ENCODE data around the gene LATS2. TPM values are rescaled to one million over a fixed set of nuclear protein-coding genes. Genes with fewer than 3 reads are reported as not detected.
"Not testable (repeated sequence)": the region's sequence is repeated elsewhere in the genome, so short reads cannot be mapped to it uniquely, and the experiment has no call there.

The LATS2 gene
- total RNA-seq, 1 donor from 2014 or later: 17.8 TPM

DNA sequence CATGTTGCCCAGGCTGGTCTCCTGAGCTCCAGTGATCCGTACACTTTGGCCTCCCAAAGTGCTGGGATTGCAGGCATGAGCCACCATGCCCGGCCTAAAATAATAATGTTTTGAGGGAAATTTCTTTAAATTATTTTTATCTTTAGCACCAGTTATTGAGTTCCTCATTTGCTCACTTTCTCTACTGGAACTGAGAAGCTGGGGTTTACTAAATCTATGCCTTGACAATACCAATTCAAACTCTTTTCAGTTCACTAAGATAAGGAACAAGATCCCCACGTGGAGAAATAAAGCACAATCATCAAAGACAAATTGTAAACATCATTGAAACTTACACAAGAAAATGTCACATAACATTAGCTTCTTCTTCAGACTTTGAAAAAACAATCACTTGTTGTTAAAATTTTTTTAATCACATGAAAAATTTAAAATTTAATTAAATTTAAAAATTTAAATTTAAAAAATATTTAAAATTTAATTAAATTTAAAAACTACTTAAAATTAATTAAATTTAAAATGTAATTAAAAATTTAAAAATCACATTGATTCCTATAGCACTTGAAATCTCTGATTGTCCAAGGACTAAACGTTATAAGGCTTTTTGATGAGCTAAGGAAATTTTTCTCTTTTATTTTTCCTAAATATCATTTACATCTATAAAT, 133.7 kb downstream of the LATS2 start:
- no peak overlapping the region for H3K4me3 Mint-ChIP-seq
- no peaks in the 10 kb centered on the region for H3K36me3 Mint-ChIP-seq
- no peak for DNase-seq (ENCODE audit: extremely low spot score, unreplicated experiment)
- H3K27ac Mint-ChIP-seq: no peak overlapping the region
- H3K4me1 Mint-ChIP-seq (ENCODE audit: unreplicated experiment): peaks cover 6% of the 10 kb centered on the region
- H3K9me3 Mint-ChIP-seq: no peaks in the 10 kb centered on the region
- no peaks in the 10 kb centered on the region for H3K27me3 Mint-ChIP-seq
- no peak for TF ChIP-seq CTCF (conservative IDR thresholded peaks at IDR 0.05)

DNA sequence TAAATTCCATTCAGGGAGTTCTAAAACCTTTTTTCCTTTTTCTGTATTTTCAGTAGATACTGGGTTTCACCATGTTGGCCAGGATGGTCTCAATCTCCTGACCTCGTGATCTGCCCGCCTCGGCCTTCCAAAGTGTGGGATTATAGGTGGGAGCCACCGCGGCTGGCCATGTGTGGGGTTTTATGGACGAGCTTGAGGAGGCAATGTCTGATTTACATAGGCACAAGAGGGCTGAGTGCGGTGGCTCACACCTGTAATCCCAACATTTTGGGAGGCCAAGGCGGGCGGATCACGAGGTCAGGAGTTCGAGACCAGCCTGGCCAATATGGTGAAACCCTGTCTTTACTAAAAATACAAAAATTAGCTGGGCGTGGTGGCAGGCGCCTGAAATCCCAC, 136.0 kb downstream of the LATS2 start:
- not testable (repeated sequence) for H3K9me3 Mint-ChIP-seq; H3K4me3 Mint-ChIP-seq; H3K4me1 Mint-ChIP-seq (ENCODE audit: unreplicated experiment); H3K27me3 Mint-ChIP-seq; H3K36me3 Mint-ChIP-seq; H3K27ac Mint-ChIP-seq; DNase-seq (ENCODE audit: extremely low spot score, unreplicated experiment)

GRCh38 chr13:20924758-20925394, 136.5 kb downstream of the LATS2 start:
- H3K9me3 Mint-ChIP-seq: no peaks in the 10 kb centered on the region
- H3K36me3 Mint-ChIP-seq: no peaks in the 10 kb centered on the region
- peak; percentile 81 for DNase-seq (ENCODE audit: extremely low spot score, unreplicated experiment)
- no peak overlapping the region for H3K27ac Mint-ChIP-seq
- no peak overlapping the region for H3K4me3 Mint-ChIP-seq
- peak; percentile 92 for TF ChIP-seq CTCF (conservative IDR thresholded peaks at IDR 0.05)
- H3K4me1 Mint-ChIP-seq (ENCODE audit: unreplicated experiment): peaks cover 6% of the 10 kb centered on the region
- no peaks in the 10 kb centered on the region for H3K27me3 Mint-ChIP-seq

DNA sequence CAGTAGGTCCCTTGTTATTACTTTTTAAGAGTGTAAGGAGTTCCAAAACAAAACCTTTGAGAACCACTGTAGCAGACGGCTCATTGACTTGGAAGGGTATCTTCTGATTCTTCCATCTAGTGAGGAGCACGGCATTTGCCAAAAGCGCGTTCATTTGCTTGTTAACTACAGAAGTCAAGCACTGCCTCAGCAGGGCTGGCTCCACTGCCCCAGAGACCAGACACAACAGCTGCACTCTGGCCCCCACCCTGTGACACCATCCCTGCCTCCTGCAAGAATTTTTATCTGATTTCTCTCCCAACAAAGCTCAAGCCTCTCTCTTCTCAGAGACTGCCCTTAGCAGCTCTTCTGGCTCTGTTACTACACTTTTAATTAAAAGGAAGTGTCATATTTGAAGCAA, 138.1 kb downstream of the LATS2 start:
- no peak overlapping the region for H3K4me3 Mint-ChIP-seq
- no peak for DNase-seq (ENCODE audit: extremely low spot score, unreplicated experiment)
- H3K27me3 Mint-ChIP-seq: no peaks in the 10 kb centered on the region
- no peaks in the 10 kb centered on the region for H3K9me3 Mint-ChIP-seq
- peaks cover 6% of the 10 kb centered on the region for H3K4me1 Mint-ChIP-seq (ENCODE audit: unreplicated experiment)
- no peaks in the 10 kb centered on the region for H3K36me3 Mint-ChIP-seq
- H3K27ac Mint-ChIP-seq: no peak overlapping the region
- no peak for TF ChIP-seq CTCF (conservative IDR thresholded peaks at IDR 0.05)

Other genes starting within 250 kb of the LATS2 start
- gene XPO4, start 158.8 kb downstream of the LATS2 start, total RNA-seq (ENCODE audit: low replicate concordance): 17.5 and 23.1 TPM in 2 replicates
- gene SAP18, start 78.5 kb upstream of the LATS2 start, total RNA-seq (ENCODE audit: low replicate concordance): 210 and 232 TPM in 2 replicates
- gene SKA3, start 115.0 kb upstream of the LATS2 start, total RNA-seq (ENCODE audit: low replicate concordance): 7.6 and 20.5 TPM in 2 replicates
- gene MRPL57, start 115.1 kb upstream of the LATS2 start, total RNA-seq (ENCODE audit: low replicate concordance): 22.0 and 24.1 TPM in 2 replicates

Measured in type B pancreatic cell (in vitro differentiated cells).